K562 (cell line): ENCODE results near the gene IL17REL. TPM values are rescaled to one million over a fixed set of nuclear protein-coding genes. Genes with fewer than 3 reads are reported as not detected.
A peak's percentile ranks its signal among the peaks of the same experiment; 100 is the strongest.

Source experiments
- ADNP ChIP-seq: fragments of 200-800 bp; sonication (Bioruptor generic); IDR thresholded peaks from 2 replicates; pipeline ENCODE4 v1.6.1; 2016; ENCODE audit warnings: missing genetic modification characterization, missing compliant biosample characterization
- ARID1B ChIP-seq: fragments of 450-650 bp; IDR thresholded peaks from 2 replicates; pipeline ENCODE4 v1.6.1; 2016; ENCODE audit warnings: antibody characterized with exemption, mild to moderate bottlenecking, inconsistent platforms
- DIDO1 ChIP-seq: fragments of 450-650 bp; IDR thresholded peaks from 2 replicates; pipeline ENCODE4 v1.6.1; 2016; ENCODE audit warnings: low read depth, missing biosample characterization, missing genetic modification characterization
- EHMT2 ChIP-seq: fragments of 450-650 bp; IDR thresholded peaks from 2 replicates; pipeline ENCODE4 v1.6.1; 2018; ENCODE audit warnings: antibody characterized with exemption
- IRF9 ChIP-seq: fragments of 450-650 bp; IDR thresholded peaks from 2 replicates; pipeline ENCODE4 v1.6.1; 2016; ENCODE audit warnings: missing biosample characterization, missing genetic modification characterization
- KDM1A ChIP-seq, 2 experiments: fragments of 450-650 bp; IDR thresholded peaks; 2 replicates each; pipeline ENCODE4 v1.6.1; 2016; ENCODE audit warnings: mild to moderate bottlenecking in 2 of 2
- MIER1 ChIP-seq: fragments of 450-650 bp; IDR thresholded peaks from 2 replicates; pipeline ENCODE4 v1.6.1; 2016; ENCODE audit warnings: antibody characterized with exemption, mild to moderate bottlenecking, low read depth
- NCOR1 ChIP-seq: fragments of 450-650 bp; IDR thresholded peaks from 2 replicates; pipeline ENCODE4 v1.6.1; 2016; ENCODE audit warnings: mild to moderate bottlenecking, moderate library complexity
- NFIX ChIP-seq: fragments of 250-450 bp; sonication (Bioruptor Pico); IDR thresholded peaks from 2 replicates; pipeline ENCODE4 v1.4.0; 2020; ENCODE audit warnings: low read depth, mild to moderate bottlenecking, moderate library complexity
- POLR2G ChIP-seq: fragments of 200-400 bp; formaldehyde crosslinking; IDR thresholded peaks from 2 replicates; pipeline ENCODE4 v1.6.1; 2017; ENCODE audit warnings: low read depth, mild to moderate bottlenecking, antibody characterized with exemption, low read length, moderate library complexity
- RCOR1 ChIP-seq, 2 experiments: IDR thresholded peaks; 2 replicates each; pipeline ENCODE4 v1.6.1; 2012; ENCODE audit warnings: low read depth in 2 of 2, low read length in 2 of 2, borderline replicate concordance in 1 of 2, improper control_type of control experiment in 1 of 2
- ZBED1 ChIP-seq: IDR thresholded peaks from 2 replicates; pipeline ENCODE4 v1.6.1; 2014
- ZNF280A ChIP-seq: fragments of 450-650 bp; IDR thresholded peaks from 2 replicates; pipeline ENCODE4 v1.6.1; 2018; ENCODE audit warnings: mild to moderate bottlenecking, low read depth; ENCODE audit not compliant: partially characterized antibody
- ZNF586 ChIP-seq: fragments of 450-650 bp; formaldehyde crosslinking; conservative IDR thresholded peaks from 2 replicates; pipeline ENCODE4 v1.4.0; 2020; ENCODE audit warnings: mild to moderate bottlenecking, moderate library complexity
- ZNF785 ChIP-seq: fragments of 250-450 bp; sonication (Bioruptor Pico); IDR thresholded peaks from 2 replicates; pipeline ENCODE4 v1.4.0; 2020; ENCODE audit warnings: mild to moderate bottlenecking
- polyA plus RNA-seq, 8 experiments: library from polyadenylated mRNA; depleted of rRNA in 4 of 8; stranded (reverse) in 5 of 8; unstranded in 3 of 8; fragments of >200 nt; fragmentation: Nextera tagmentation in 2 of 8; fragmentation: Illumina TruSeq in 1 of 8; extraction: Ambion mirVana in 2 of 8; extraction: Trizol in 1 of 8; gene quantifications; 2 replicates each; pipeline versions ENCODE4 v1.2.1 to v1.2.3, GENCODE V29; 2011 to 2014; ENCODE audit warnings: inconsistent platforms in 1 of 8, missing spikeins in 1 of 8
- total RNA-seq, 7 experiments: library from RNA; depleted of rRNA in 6 of 7; stranded (reverse); fragments of >200 nt in 6 of 7; fragmentation: Illumina TruSeq in 2 of 7; extraction: Trizol in 2 of 7; gene quantifications; 2 replicates each; pipeline versions ENCODE4 v1.2.1 to v1.2.3, GENCODE V29; 2011 to 2021; ENCODE audit warnings: low replicate concordance in 1 of 7
- TF ChIP-seq, protein P1 (sequence below), 2 experiments: IDR thresholded peaks; 2 replicates each; pipeline ENCODE4 v1.6.1; 2012; ENCODE audit warnings: improper control_type of control experiment in 2 of 2, low read depth in 2 of 2, low read length in 2 of 2, borderline replicate concordance in 1 of 2
- TF ChIP-seq, protein P2 (sequence below): fragments of 250-450 bp; sonication (Bioruptor Pico); IDR thresholded peaks from 2 replicates; pipeline ENCODE4 v1.5.0; 2020; ENCODE audit warnings: mild to moderate bottlenecking
- TF ChIP-seq, protein P3 (sequence below): fragments of 450-650 bp; formaldehyde crosslinking; IDR thresholded peaks from 2 replicates; pipeline ENCODE4 v1.4.0; 2020; ENCODE audit warnings: mild to moderate bottlenecking, moderate library complexity

The IL17REL gene
- total and polyA plus RNA-seq, 9 of the 15 experiments (the other 6 are each of a cell fraction or from before 2014, with no cell fraction given): 0.05 to 0.42 (median 0.11) TPM; not detected in 4

- TF ChIP-seq ZBED1: no peak
- no peak for TF ChIP-seq DIDO1 (tag)
- peak; percentile 42; the same call in 1 of the 2 replicates for TF ChIP-seq ADNP
- TF ChIP-seq KDM1A (IDR thresholded peaks at IDR 0.05): no peak
- no peak for TF ChIP-seq NCOR1
- TF ChIP-seq, protein P1, sequence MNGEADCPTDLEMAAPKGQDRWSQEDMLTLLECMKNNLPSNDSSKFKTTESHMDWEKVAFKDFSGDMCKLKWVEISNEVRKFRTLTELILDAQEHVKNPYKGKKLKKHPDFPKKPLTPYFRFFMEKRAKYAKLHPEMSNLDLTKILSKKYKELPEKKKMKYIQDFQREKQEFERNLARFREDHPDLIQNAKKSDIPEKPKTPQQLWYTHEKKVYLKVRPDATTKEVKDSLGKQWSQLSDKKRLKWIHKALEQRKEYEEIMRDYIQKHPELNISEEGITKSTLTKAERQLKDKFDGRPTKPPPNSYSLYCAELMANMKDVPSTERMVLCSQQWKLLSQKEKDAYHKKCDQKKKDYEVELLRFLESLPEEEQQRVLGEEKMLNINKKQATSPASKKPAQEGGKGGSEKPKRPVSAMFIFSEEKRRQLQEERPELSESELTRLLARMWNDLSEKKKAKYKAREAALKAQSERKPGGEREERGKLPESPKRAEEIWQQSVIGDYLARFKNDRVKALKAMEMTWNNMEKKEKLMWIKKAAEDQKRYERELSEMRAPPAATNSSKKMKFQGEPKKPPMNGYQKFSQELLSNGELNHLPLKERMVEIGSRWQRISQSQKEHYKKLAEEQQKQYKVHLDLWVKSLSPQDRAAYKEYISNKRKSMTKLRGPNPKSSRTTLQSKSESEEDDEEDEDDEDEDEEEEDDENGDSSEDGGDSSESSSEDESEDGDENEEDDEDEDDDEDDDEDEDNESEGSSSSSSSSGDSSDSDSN (IDR thresholded peaks at IDR 0.05; ENCODE audit: borderline replicate concordance in 1 of 2, low read depth in 2 of 2, low read length in 2 of 2): no peak
- TF ChIP-seq ZNF785 (CRISPR knock-in tag): no peak
- TF ChIP-seq MIER1: peak; percentile 28; the same call in 1 of the 2 replicates
- TF ChIP-seq IRF9 (tag): no peak
- TF ChIP-seq ZNF280A: peak; percentile 21
- no peak for TF ChIP-seq ZNF586 (CRISPR knock-in tag)
- no peak for TF ChIP-seq NFIX
- no peak for TF ChIP-seq ARID1B
- no peak for TF ChIP-seq RCOR1 (IDR thresholded peaks at IDR 0.05; ENCODE audit: borderline replicate concordance in 1 of 2, low read depth in 2 of 2, low read length in 2 of 2)
- TF ChIP-seq EHMT2: 0 out of 2 replicates have a peak, but pooled peaks have one; percentile 4
- TF ChIP-seq, protein P2, sequence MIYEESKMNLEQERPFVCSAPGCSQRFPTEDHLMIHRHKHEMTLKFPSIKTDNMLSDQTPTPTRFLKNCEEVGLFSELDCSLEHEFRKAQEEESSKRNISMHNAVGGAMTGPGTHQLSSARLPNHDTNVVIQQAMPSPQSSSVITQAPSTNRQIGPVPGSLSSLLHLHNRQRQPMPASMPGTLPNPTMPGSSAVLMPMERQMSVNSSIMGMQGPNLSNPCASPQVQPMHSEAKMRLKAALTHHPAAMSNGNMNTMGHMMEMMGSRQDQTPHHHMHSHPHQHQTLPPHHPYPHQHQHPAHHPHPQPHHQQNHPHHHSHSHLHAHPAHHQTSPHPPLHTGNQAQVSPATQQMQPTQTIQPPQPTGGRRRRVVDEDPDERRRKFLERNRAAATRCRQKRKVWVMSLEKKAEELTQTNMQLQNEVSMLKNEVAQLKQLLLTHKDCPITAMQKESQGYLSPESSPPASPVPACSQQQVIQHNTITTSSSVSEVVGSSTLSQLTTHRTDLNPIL (CRISPR knock-in tag): no peak
- TF ChIP-seq, protein P3, sequence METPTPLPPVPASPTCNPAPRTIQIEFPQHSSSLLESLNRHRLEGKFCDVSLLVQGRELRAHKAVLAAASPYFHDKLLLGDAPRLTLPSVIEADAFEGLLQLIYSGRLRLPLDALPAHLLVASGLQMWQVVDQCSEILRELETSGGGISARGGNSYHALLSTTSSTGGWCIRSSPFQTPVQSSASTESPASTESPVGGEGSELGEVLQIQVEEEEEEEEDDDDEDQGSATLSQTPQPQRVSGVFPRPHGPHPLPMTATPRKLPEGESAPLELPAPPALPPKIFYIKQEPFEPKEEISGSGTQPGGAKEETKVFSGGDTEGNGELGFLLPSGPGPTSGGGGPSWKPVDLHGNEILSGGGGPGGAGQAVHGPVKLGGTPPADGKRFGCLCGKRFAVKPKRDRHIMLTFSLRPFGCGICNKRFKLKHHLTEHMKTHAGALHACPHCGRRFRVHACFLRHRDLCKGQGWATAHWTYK (CRISPR knock-in tag): no peak
- TF ChIP-seq POLR2G: no peak
These were observed 39.3 kb downstream of the IL17REL start (continued) for GRCh38 chr22:49973018-49973961.
